ENCODE results near the gene ZXDC.

The ZXDC gene

GRCh38 chr3:126419151-126419703, 56.5 kb downstream of the ZXDC start:
- TF ChIP-seq CTCF (IDR thresholded peaks at IDR 0.05): no peak

GRCh38 chr3:126418661-126419131, 57.0 kb downstream of the ZXDC start:
- no peak for TF ChIP-seq CTCF (IDR thresholded peaks at IDR 0.05)

- no peak for TF ChIP-seq CTCF (IDR thresholded peaks at IDR 0.05)
These were observed 57.6 kb downstream of the ZXDC start for GRCh38 chr3:126417981-126418530.

- TF ChIP-seq CTCF (IDR thresholded peaks at IDR 0.05): no peak
These were observed 58.2 kb downstream of the ZXDC start for GRCh38 chr3:126417515-126417914.

- no peak for TF ChIP-seq CTCF (IDR thresholded peaks at IDR 0.05)
These were observed 58.7 kb downstream of the ZXDC start for GRCh38 chr3:126416943-126417342.

- TF ChIP-seq CTCF (IDR thresholded peaks at IDR 0.05): no peak
These were observed 59.8 kb downstream of the ZXDC start for GRCh38 chr3:126415661-126416591.

- no peak for TF ChIP-seq CTCF (IDR thresholded peaks at IDR 0.05)
These were observed 60.6 kb downstream of the ZXDC start for GRCh38 chr3:126414961-126415660.
